ENCODE data around the gene HSD11B2. TPM values are rescaled to one million over a fixed set of nuclear protein-coding genes. Genes with fewer than 3 reads are reported as not detected.

HSD11B2 gene
- total RNA-seq, 1 donor from 2014 or later, result 8.5 TPM

DNA sequence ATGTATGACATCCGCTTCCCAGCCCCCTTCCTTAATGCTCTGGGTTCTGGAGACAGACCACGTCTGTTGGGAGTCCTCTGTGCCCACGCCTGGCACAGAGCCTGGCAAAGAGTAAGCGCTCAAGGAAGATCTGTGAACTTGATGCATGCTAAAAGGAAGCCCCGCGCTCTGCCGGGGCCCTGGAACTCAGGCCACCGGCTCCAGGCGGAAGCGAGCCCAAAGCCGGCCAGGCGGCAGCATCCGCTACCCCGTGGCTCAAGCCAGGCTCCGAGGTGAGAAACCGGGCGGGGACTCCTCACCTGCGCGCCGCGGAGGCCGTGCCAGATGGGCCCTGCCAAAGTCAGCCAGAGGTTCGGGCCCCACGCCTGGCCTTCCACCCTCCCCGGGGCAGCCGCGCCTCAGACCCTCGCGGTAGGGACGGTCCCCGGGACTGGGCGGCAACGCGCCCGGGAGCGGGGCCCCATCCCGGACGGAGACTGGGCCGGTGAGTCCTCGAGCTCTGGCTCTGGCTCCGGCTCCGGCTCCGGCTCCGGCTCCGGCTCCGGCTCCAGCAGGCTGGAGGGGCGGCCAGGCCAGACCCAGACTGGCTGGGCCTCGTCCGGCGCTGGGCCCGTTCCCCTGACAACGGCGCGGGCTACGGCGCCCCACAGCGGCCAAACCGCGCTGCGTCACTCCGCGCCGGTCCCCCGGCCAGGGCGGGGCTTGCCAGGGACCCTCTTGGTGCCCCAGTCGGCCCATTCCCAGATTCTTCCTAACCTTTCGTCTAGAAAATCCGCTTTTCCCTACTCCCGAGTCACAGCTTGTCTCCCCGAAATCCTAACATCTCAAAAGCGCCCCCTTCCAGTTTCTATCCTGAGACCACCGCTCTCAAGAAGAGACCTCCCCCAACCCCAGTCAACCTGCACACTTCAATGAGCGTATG lies 14.8 kb upstream of the HSD11B2 start, which contains the start of gene ZDHHC1:
TSS of gene ZDHHC1 (minus strand) at position 606 of the 922 bp plus-strand sequence. CDS start 8,702 bp downstream, outside the sequence.
- Mint-ChIP-seq H3K36me3 (no peaks in the 10 kb centered on the region), H3K27ac (peak within 1 kb of the TSS; percentile 84), H3K4me1 (ENCODE audit: unreplicated experiment) (peaks cover 36% of the 10 kb centered on the region), H3K9me3 (no peaks in the 10 kb centered on the region), H3K4me3 (peak within 1 kb of the TSS; percentile 91), H3K27me3 (no peaks in the 10 kb centered on the region)
- peak; percentile 90 for DNase-seq (ENCODE audit: extremely low spot score, unreplicated experiment)
- TF ChIP-seq, protein P1, sequence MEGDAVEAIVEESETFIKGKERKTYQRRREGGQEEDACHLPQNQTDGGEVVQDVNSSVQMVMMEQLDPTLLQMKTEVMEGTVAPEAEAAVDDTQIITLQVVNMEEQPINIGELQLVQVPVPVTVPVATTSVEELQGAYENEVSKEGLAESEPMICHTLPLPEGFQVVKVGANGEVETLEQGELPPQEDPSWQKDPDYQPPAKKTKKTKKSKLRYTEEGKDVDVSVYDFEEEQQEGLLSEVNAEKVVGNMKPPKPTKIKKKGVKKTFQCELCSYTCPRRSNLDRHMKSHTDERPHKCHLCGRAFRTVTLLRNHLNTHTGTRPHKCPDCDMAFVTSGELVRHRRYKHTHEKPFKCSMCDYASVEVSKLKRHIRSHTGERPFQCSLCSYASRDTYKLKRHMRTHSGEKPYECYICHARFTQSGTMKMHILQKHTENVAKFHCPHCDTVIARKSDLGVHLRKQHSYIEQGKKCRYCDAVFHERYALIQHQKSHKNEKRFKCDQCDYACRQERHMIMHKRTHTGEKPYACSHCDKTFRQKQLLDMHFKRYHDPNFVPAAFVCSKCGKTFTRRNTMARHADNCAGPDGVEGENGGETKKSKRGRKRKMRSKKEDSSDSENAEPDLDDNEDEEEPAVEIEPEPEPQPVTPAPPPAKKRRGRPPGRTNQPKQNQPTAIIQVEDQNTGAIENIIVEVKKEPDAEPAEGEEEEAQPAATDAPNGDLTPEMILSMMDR (conservative IDR thresholded peaks at IDR 0.05), result peak; percentile 69

DNA sequence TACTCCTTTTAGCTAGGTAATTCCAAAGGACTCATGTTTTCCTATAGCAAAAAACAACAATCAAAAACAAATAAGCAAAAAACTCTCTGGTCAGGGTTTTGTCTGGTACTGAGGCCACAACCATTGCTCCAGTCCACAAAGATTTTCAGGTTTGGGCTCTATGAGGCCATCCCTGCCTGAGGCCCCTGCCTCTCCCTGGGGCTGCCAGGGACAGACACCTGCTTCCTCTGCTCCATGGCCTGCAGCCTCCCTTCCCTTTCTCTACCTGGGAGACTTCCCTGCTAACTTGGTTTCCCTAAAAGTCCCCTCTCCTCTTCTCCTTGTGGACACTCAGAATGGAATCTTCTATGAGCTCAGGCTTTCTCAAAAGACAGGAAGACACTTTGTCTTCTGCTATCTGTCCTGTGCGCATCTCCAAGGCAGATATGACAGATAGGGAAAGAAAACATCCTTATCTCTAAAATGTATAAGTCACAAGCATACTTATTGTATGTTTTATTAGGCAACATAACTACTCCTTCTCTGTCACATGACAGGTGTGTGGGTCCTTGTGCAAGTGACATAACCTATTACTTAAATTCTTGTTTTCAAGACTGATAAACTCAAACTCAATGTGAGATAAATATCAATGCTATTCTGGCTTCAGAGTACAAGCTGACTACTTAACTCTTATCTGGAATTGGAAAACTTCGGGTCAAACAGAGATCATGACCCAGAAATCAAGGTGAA lies 13.4 kb upstream of the HSD11B2 start:
- DNase-seq (ENCODE audit: extremely low spot score, unreplicated experiment), result no peak
- Mint-ChIP-seq H3K36me3 (no peaks in the 10 kb centered on the region), H3K4me1 (ENCODE audit: unreplicated experiment) (peaks cover 30% of the 10 kb centered on the region), H3K4me3 (peak overlapping the region; percentile 84), H3K27ac (peak overlapping the region; percentile 84), H3K9me3 (no peaks in the 10 kb centered on the region), H3K27me3 (no peaks in the 10 kb centered on the region)
- TF ChIP-seq, protein P1 (conservative IDR thresholded peaks at IDR 0.05), result no peak

DNA sequence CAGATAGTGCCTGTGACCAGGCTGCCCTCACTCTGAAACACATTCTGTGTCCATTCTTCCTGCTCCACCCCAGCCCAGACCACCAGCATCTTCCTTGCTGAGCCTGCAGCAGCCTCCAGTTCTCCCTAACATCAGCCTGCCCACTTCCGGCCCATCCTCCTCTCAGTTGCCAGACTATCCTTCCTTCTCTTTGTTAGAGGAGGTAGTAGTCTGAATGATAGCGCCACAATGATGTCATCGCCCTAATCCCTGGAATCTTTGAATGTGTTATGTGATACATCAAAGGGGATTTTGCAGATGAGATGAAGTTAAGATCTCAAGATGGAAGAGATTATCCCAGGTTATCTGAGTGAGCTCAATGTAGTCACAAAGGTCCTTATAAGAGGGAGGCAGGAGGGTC lies 11.4 kb upstream of the HSD11B2 start:
- Mint-ChIP-seq H3K4me1 (ENCODE audit: unreplicated experiment) (peaks cover 35% of the 10 kb centered on the region), H3K27ac (no peak overlapping the region), H3K27me3 (peaks cover 7% of the 10 kb centered on the region), H3K9me3 (no peaks in the 10 kb centered on the region), H3K36me3 (no peaks in the 10 kb centered on the region), H3K4me3 (peak overlapping the region; percentile 1)
- DNase-seq (ENCODE audit: extremely low spot score, unreplicated experiment), result no peak
- TF ChIP-seq, protein P1 (conservative IDR thresholded peaks at IDR 0.05), result no peak

DNA sequence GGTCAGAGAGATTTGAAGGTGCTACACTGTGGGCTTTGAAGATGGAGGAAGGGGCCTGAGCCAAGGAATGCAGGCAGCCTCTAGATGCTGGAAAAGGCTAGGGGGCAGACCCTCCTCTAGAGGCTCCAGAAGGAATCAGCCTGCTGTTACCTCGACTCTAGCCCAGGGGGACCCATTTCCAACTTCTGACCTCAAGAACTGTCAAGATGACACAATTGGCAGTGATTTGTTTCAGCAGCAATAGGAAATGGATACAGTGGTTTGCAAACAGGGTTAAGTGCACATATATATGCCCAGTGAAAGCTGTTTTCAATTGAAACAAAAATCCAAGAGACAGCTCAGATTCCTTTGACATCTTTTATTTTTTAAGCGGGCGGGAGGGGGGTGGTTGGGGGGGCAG lies 11.0 kb upstream of the HSD11B2 start:
- no peaks in the 10 kb centered on the region for H3K36me3 Mint-ChIP-seq
- no peak for DNase-seq (ENCODE audit: extremely low spot score, unreplicated experiment)
- H3K27me3 Mint-ChIP-seq, result peaks cover 7% of the 10 kb centered on the region
- no peaks in the 10 kb centered on the region for H3K9me3 Mint-ChIP-seq
- TF ChIP-seq, protein P1 (conservative IDR thresholded peaks at IDR 0.05), result no peak
- peaks cover 37% of the 10 kb centered on the region for H3K4me1 Mint-ChIP-seq (ENCODE audit: unreplicated experiment)
- no peak overlapping the region for H3K27ac Mint-ChIP-seq
- no peak overlapping the region for H3K4me3 Mint-ChIP-seq

DNA sequence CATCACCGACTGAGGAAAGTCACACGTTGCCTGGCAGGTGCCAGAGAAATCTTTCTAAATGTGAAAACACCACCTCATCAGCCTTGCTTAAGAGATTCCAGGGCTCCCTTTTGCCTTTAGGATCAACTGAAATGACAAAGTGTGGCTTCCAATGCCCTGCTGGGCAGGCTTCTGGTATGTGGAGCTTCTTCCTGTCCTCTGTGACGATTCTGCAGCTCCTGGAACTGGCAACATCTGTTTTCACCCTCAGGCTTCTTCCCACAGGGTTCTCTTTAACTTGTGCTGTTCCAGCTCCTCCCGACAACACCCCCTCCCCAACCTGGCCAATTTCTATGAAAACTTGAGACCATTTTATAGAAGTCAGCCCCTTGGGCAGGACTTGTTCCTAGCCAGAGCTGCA lies 9.9 kb upstream of the HSD11B2 start:
- Mint-ChIP-seq H3K4me1 (ENCODE audit: unreplicated experiment) (peaks cover 41% of the 10 kb centered on the region), H3K9me3 (no peaks in the 10 kb centered on the region), H3K27me3 (peaks cover 14% of the 10 kb centered on the region), H3K4me3 (no peak overlapping the region), H3K36me3 (no peaks in the 10 kb centered on the region), H3K27ac (no peak overlapping the region)
- TF ChIP-seq, protein P1 (conservative IDR thresholded peaks at IDR 0.05), result no peak
- no peak for DNase-seq (ENCODE audit: extremely low spot score, unreplicated experiment)

Measured in type B pancreatic cell (in vitro differentiated cells).